Adrenal gland (tissue), 5 donors: ENCODE data around the gene MRPL28.

ENCODE experiments used
- POLR2A ChIP-seq, 2 donors: fragments of 450-650 bp; IDR thresholded peaks; one replicate each; pipeline ENCODE4 v1.6.1; 2017; ENCODE audit warnings: antibody characterized with exemption in 2 of 2, mild to moderate bottlenecking in 2 of 2, moderate library complexity in 1 of 2
- TF ChIP-seq, protein P1 (sequence below), 6 experiments: fragments of 450-650 bp in 4 of 6; fragments of 200-600 bp in 2 of 6; sonication (generic) in 1 of 6; IDR thresholded peaks; 1 replicate in 5 of 6; 2 replicates in 1 of 6; pipeline versions ENCODE4 v1.5.1 to v1.8.0; 2016 to 2021; ENCODE audit warnings: antibody characterized with exemption in 6 of 6, mild to moderate bottlenecking in 2 of 6, moderate library complexity in 1 of 6
- donor health status: DM: no; HTN: no; CAD: no.

DNA sequence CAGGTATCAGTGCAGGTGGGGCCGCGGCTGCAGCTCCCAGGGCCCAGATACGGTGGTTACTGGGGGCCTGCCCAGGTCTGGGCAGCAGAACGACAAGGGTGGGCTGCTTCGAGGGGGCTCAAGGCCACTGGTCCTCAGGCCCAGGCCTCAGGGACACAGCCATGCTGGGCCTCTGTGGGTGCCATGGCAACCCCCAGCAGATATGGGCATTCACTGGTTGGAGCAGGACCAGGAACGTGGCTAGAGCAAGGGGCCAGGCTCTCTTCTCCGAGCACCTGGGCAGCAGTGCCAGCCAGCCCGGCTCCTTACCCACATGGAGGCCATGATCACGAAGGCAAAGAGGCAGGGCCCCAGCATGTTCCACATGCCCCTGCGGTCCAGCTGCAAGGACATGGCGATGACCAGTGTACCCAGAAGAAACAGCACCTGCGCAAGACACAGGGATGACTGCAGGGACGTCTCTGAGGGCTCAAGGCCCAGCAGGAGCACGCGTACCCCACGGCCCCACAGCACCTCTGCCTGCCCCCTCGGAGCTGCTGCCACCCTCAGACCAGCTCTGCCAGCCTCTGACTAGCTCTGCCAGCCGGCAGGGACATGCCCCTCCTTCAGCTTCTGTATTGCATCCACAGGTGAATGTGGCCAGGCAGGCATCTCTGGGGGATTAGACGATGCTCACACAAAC, 2.1 kb upstream of the MRPL28 start:
- TF ChIP-seq, protein P1, sequence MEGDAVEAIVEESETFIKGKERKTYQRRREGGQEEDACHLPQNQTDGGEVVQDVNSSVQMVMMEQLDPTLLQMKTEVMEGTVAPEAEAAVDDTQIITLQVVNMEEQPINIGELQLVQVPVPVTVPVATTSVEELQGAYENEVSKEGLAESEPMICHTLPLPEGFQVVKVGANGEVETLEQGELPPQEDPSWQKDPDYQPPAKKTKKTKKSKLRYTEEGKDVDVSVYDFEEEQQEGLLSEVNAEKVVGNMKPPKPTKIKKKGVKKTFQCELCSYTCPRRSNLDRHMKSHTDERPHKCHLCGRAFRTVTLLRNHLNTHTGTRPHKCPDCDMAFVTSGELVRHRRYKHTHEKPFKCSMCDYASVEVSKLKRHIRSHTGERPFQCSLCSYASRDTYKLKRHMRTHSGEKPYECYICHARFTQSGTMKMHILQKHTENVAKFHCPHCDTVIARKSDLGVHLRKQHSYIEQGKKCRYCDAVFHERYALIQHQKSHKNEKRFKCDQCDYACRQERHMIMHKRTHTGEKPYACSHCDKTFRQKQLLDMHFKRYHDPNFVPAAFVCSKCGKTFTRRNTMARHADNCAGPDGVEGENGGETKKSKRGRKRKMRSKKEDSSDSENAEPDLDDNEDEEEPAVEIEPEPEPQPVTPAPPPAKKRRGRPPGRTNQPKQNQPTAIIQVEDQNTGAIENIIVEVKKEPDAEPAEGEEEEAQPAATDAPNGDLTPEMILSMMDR (IDR thresholded peaks at IDR 0.05), result no peak
- TF ChIP-seq POLR2A (IDR thresholded peaks at IDR 0.05), result no peak
